Endothelial cell of umbilical vein (primary cell): ENCODE measurements around the gene LCMT1. TPM values are rescaled to one million over a fixed set of nuclear protein-coding genes. Genes with fewer than 3 reads are reported as not detected.
A peak's percentile ranks its signal among the peaks of the same experiment; 100 is the strongest.

Experiments
- BruUV-seq: library from RNA; stranded (reverse); fragments of 400-500 nt; replicated peaks from 2 replicates; lab custom pipeline; 2021; lab: Mats Ljungman, UMichigan
- CTCF ChIA-PET: fragments of 300-600, 350-600 bp; sonication (Branson Sonifier 250); formaldehyde crosslinking; loops from one replicate; lab custom pipeline; 2021; ENCODE audit warnings: antibody characterized with exemption, inconsistent platforms; lab: Charles Lee
- POLR2A ChIA-PET: fragments of 300-600, 350-600 bp; sonication (Branson Sonifier 250); formaldehyde crosslinking; loops from one replicate; lab custom pipeline; 2021; ENCODE audit warnings: antibody characterized with exemption, inconsistent platforms; lab: Charles Lee
- DNase-seq: peaks from one replicate; pipeline ENCODE4 v3.0.0-alpha.2; 2011; ENCODE audit warnings: low read depth, low spot score
- FAIRE-seq: peaks from 2 replicates; lab custom pipeline; 2011; peaks lifted over from hg19 to GRCh38; lab: Jason Lieb, UNC
- H2AFZ ChIP-seq: 2 replicates; pipeline ENCODE4 v1.6.0; 2012; ENCODE audit warnings: low read depth, low read length, control low read depth, inconsistent platforms
- H3K27ac ChIP-seq: 2 replicates; pipeline ENCODE4 v1.5.1; 2011; ENCODE audit warnings: low read depth, mild to moderate bottlenecking, control low read depth, low read length, moderate library complexity; ENCODE audit not compliant: insufficient read depth
- H3K27me3 ChIP-seq, 2 experiments: 2 replicates each; pipeline versions ENCODE4 v1.6.0 to v1.6.1; 2011; ENCODE audit warnings: low read length in 2 of 2, mixed read lengths in 1 of 2; ENCODE audit not compliant: control insufficient read depth in 2 of 2, insufficient read depth in 2 of 2
- H3K36me3 ChIP-seq, 2 experiments: 2 replicates in 1 of 2; 3 replicates in 1 of 2; pipeline ENCODE4 v1.5.1; 2011; ENCODE audit warnings: low read length in 2 of 2, mild to moderate bottlenecking in 1 of 2, moderate library complexity in 1 of 2; ENCODE audit not compliant: control insufficient read depth in 2 of 2, insufficient read depth in 2 of 2; ENCODE audit errors: extremely low read depth in 1 of 2
- H3K4me1 ChIP-seq: 3 replicates; pipeline ENCODE4 v1.5.1; 2011; ENCODE audit warnings: mild to moderate bottlenecking, low read length; ENCODE audit not compliant: control insufficient read depth, insufficient read depth; ENCODE audit errors: extremely low read depth
- H3K4me2 ChIP-seq: 2 replicates; pipeline ENCODE4 v1.6.1; 2011; ENCODE audit warnings: low read length, control low read depth, mixed read lengths; ENCODE audit not compliant: insufficient read depth
- H3K4me3 ChIP-seq, 3 experiments: fragments of 200-600 bp in 1 of 3; sonication (generic), shearing (Covaris generic) in 1 of 3; replicated peaks in 1 of 3; 2 replicates each; pipeline ENCODE4 v1.5.1; 2011 to 2016; ENCODE audit warnings: control low read depth in 3 of 3, low read length in 3 of 3, mild to moderate bottlenecking in 2 of 3, inconsistent platforms in 1 of 3, low read depth in 1 of 3, moderate library complexity in 1 of 3; ENCODE audit not compliant: insufficient read depth in 1 of 3
- H3K79me2 ChIP-seq: 2 replicates; pipeline ENCODE4 v1.6.0; 2012; ENCODE audit warnings: low read length, inconsistent platforms; ENCODE audit not compliant: control insufficient read depth, insufficient read depth
- H3K9ac ChIP-seq: replicated peaks from 2 replicates; pipeline ENCODE3; 2011; ENCODE audit warnings: low read length, control low read depth; ENCODE audit not compliant: insufficient read depth; ENCODE audit errors: extremely low read depth
- H3K9me1 ChIP-seq: replicated peaks from 3 replicates; pipeline ENCODE4 v1.6.0; 2011; ENCODE audit warnings: mild to moderate bottlenecking, low read length; ENCODE audit not compliant: control insufficient read depth, insufficient read depth; ENCODE audit errors: extremely low read depth
- H3K9me3 ChIP-seq: replicated peaks from 2 replicates; pipeline ENCODE4 v1.5.1; 2012; ENCODE audit warnings: low read length, inconsistent platforms; ENCODE audit not compliant: control insufficient read depth, insufficient read depth
- H4K20me1 ChIP-seq: replicated peaks from 2 replicates; pipeline ENCODE3; 2011; ENCODE audit warnings: mild to moderate bottlenecking, low read length; ENCODE audit not compliant: control insufficient read depth, insufficient read depth; ENCODE audit errors: extremely low read depth
- EZH2 ChIP-seq: IDR thresholded peaks from 2 replicates; pipeline ENCODE4 v1.6.1; 2012; ENCODE audit warnings: borderline replicate concordance, low read depth, mild to moderate bottlenecking, moderate library complexity, low read length, inconsistent platforms; ENCODE audit not compliant: severe bottlenecking
- FOS ChIP-seq: IDR thresholded peaks from 2 replicates; pipeline ENCODE4 v1.6.1; 2011; ENCODE audit warnings: mild to moderate bottlenecking, low read length, moderate library complexity, borderline replicate concordance; ENCODE audit not compliant: insufficient read depth
- GATA2 ChIP-seq: IDR thresholded peaks from 2 replicates; pipeline ENCODE4 v1.7.0; 2011; ENCODE audit warnings: low read depth, mild to moderate bottlenecking, moderate library complexity, mixed read lengths, low read length; ENCODE audit not compliant: insufficient read length, insufficient read depth
- JUN ChIP-seq: IDR thresholded peaks from 2 replicates; pipeline ENCODE4 v1.6.1; 2011; ENCODE audit warnings: borderline replicate concordance, low read depth; ENCODE audit not compliant: insufficient read length, insufficient read depth
- MYC ChIP-seq: IDR thresholded peaks from one replicate; pipeline ENCODE4 v1.6.1; 2011; ENCODE audit warnings: mild to moderate bottlenecking, low read depth, low read length
- POLR2A ChIP-seq: IDR thresholded peaks from 2 replicates; pipeline ENCODE4 v1.6.1; 2012; ENCODE audit warnings: low read depth, mild to moderate bottlenecking, control low read depth, low read length
- POLR2AphosphoS5 ChIP-seq: IDR thresholded peaks from 2 replicates; pipeline ENCODE4 v1.6.1; 2012; ENCODE audit warnings: low read depth, mild to moderate bottlenecking, control low read depth, low read length, moderate library complexity; ENCODE audit not compliant: insufficient read depth
- dilution Hi-C: fragments of 300-500 bp; cut with MboI; formaldehyde crosslinking; loops from one replicate; pipeline ENCODE4 v1.15.0; 2019; ENCODE audit warnings: low sequenced_read_pairs; ENCODE audit not compliant: extremely low pct_ligation_motif_present
- intact Hi-C: fragments of 100-400 bp; cut with micrococcal nuclease; formaldehyde crosslinking; loops from one replicate; pipeline ENCODE4 v1.10.0; 2022
- polyA plus RNA-seq, 4 experiments: library from polyadenylated mRNA; depleted of rRNA in 3 of 4; stranded (reverse) in 3 of 4; unstranded in 1 of 4; fragments of >200 nt; gene quantifications; 2 replicates each; pipeline versions ENCODE4 v1.2.1 to v1.2.3, GENCODE V29; 2011 to 2012; ENCODE audit warnings: missing spikeins in 1 of 4
- total RNA-seq: library from RNA; stranded (reverse); gene quantifications from 2 replicates; pipeline ENCODE4 v1.2.3, GENCODE V29; 2021
- TF ChIP-seq, protein P1 (sequence below), 2 donors: IDR thresholded peaks; 1 replicate in 1 of 2; 2 replicates in 1 of 2; pipeline ENCODE4 v1.5.1; 2011; ENCODE audit warnings: low read length in 2 of 2, mild to moderate bottlenecking in 2 of 2, moderate library complexity in 2 of 2, control low read depth in 1 of 2, inconsistent platforms in 1 of 2, low read depth in 1 of 2; ENCODE audit not compliant: insufficient read depth in 1 of 2; ENCODE audit errors: extremely low read depth in 1 of 2
- TF ChIP-seq, protein P2 (sequence below): IDR thresholded peaks from 2 replicates; pipeline ENCODE4 v1.6.1; 2011; ENCODE audit not compliant: insufficient read depth, insufficient read length

LCMT1 gene
- total and polyA plus RNA-seq, 2 donors (not counting 3 experiments of a cell fraction or from before 2014, with no cell fraction given) = 23.5 to 36.2 TPM

DNA sequence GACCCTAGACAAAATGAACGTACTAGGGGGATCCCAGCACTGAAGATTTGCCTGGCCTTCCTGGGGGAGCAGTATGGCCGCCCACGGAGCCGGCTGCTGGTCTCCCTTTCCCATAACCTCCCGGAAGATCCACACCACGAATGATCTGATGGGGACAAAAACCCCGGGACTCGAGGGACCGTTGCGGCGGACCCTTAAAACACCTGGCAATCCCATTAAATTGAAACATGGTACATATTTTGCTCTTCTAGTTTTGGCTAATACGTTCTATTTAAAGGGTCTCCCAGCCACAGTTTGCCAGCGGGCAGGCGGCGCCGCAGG lies 45.2 kb upstream of the LCMT1 start:
- H3K36me3 ChIP-seq = no peaks in the 10 kb centered on the region
- peaks cover 2% of the 10 kb centered on the region in 2 experiments for H3K27me3 ChIP-seq
- POLR2A ChIA-PET = interaction anchor here (1.1 kb wide), 1 partner anchor 17 kb away, joined by 4 read pairs; no protein-coding TSS in a partner anchor
- H3K4me2 ChIP-seq = peak overlapping the region; percentile 20
- dilution Hi-C loops = no loop called here
- H2AFZ ChIP-seq = peak overlapping the region; percentile 100
- H3K27ac ChIP-seq = no peak overlapping the region
- no peaks in the 10 kb centered on the region for H4K20me1 ChIP-seq
- TF ChIP-seq POLR2AphosphoS5 (no peak), FOS (no peak), POLR2A (no peak), JUN (no peak), EZH2 (no peak), GATA2 (no peak), MYC (no peak)
- TF ChIP-seq, protein P1, sequence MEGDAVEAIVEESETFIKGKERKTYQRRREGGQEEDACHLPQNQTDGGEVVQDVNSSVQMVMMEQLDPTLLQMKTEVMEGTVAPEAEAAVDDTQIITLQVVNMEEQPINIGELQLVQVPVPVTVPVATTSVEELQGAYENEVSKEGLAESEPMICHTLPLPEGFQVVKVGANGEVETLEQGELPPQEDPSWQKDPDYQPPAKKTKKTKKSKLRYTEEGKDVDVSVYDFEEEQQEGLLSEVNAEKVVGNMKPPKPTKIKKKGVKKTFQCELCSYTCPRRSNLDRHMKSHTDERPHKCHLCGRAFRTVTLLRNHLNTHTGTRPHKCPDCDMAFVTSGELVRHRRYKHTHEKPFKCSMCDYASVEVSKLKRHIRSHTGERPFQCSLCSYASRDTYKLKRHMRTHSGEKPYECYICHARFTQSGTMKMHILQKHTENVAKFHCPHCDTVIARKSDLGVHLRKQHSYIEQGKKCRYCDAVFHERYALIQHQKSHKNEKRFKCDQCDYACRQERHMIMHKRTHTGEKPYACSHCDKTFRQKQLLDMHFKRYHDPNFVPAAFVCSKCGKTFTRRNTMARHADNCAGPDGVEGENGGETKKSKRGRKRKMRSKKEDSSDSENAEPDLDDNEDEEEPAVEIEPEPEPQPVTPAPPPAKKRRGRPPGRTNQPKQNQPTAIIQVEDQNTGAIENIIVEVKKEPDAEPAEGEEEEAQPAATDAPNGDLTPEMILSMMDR (IDR thresholded peaks at IDR 0.05; ENCODE audit: extremely low read depth in 1 of 2, insufficient read depth in 1 of 2, low read depth in 1 of 2, low read length in 2 of 2) = no peak
- TF ChIP-seq, protein P2, sequence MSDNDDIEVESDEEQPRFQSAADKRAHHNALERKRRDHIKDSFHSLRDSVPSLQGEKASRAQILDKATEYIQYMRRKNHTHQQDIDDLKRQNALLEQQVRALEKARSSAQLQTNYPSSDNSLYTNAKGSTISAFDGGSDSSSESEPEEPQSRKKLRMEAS = no peak
- no peak for FAIRE-seq
- H3K9ac ChIP-seq = peak overlapping the region; percentile 12
- no peaks in the 10 kb centered on the region for H3K79me2 ChIP-seq
- BruUV-seq = TSS peak; percentile 28
- no peak for DNase-seq
- H3K4me3 ChIP-seq = peak overlapping the region in 2 of 3 experiments; percentile 13 to 58
- H3K9me3 ChIP-seq = no peaks in the 10 kb centered on the region
- intact Hi-C loops = loop anchor here (2.0 kb wide), 1 partner anchor 40 kb away; no protein-coding TSS in a partner anchor
- peaks cover 6% of the 10 kb centered on the region for H3K4me1 ChIP-seq
- no peaks in the 10 kb centered on the region for H3K9me1 ChIP-seq
- CTCF ChIA-PET = interaction anchor here (1.2 kb wide), 1 partner anchor 159 kb away, joined by 4 read pairs; no protein-coding TSS in a partner anchor
